ENCODE results near the gene IGFN1. TPM values are rescaled to one million over a fixed set of nuclear protein-coding genes. Genes with fewer than 3 reads are reported as not detected.
"Not testable (repeated sequence)": the region's sequence is repeated elsewhere in the genome, so short reads cannot be mapped to it uniquely, and the experiment has no call there.

Gene IGFN1
- total and polyA plus RNA-seq, 10 donors = 0.02 to 0.03 (median 0.02) TPM; not detected in 7

DNA sequence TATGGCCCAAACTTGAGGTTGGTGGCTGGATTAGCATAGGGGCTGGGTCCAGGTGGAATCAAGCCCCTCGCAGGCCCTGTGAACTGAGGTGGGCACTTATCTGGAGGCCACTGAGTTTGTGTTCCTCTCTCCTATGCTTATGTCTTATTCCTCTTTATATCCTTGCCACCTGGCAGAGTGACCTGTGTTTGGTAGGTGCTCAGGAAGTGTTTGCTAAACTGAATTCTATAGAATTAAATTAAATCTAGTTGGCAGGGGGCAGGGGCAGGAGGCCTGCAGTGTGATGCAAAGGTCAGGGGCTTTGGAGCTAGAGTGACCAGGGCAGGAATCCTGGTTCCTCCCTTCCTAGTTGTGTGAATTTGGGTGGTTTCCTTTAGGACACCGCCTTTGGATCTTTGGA is 35.3 kb upstream of the IGFN1 start:
- no peaks in the 10 kb centered on the region for H3K27me3 ChIP-seq (replicated peaks in 1 of 7)
- WGBS, 5 donors = 66 to 93% (median 81%) methylated on average over 2 of the region's 2 CpGs
- H3K27ac ChIP-seq = no peak overlapping the region
- TF ChIP-seq POLR2A (IDR thresholded peaks at IDR 0.05) = no peak
- TF ChIP-seq, protein P1, sequence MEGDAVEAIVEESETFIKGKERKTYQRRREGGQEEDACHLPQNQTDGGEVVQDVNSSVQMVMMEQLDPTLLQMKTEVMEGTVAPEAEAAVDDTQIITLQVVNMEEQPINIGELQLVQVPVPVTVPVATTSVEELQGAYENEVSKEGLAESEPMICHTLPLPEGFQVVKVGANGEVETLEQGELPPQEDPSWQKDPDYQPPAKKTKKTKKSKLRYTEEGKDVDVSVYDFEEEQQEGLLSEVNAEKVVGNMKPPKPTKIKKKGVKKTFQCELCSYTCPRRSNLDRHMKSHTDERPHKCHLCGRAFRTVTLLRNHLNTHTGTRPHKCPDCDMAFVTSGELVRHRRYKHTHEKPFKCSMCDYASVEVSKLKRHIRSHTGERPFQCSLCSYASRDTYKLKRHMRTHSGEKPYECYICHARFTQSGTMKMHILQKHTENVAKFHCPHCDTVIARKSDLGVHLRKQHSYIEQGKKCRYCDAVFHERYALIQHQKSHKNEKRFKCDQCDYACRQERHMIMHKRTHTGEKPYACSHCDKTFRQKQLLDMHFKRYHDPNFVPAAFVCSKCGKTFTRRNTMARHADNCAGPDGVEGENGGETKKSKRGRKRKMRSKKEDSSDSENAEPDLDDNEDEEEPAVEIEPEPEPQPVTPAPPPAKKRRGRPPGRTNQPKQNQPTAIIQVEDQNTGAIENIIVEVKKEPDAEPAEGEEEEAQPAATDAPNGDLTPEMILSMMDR (IDR thresholded peaks at IDR 0.05 in 8 of 11, conservative IDR thresholded peaks at IDR 0.05 in 3 of 11) = no peak
- no peak for TF ChIP-seq POLR2AphosphoS5 (IDR thresholded peaks at IDR 0.05)
- peaks cover 9 to 33% (median 15%) of the 10 kb centered on the region in 6 donors for H3K4me1 ChIP-seq
- peak overlapping the region in 1 of 8 donors; percentile 97 for H3K4me3 ChIP-seq
- H3K36me3 ChIP-seq = peaks cover 0 to 15% (median 4%) of the 10 kb centered on the region in 6 donors
- H3K9me3 ChIP-seq = no peaks in the 10 kb centered on the region
- DNase-seq = peak; percentile 40
- intact Hi-C loops (cut with DNase I; ENCODE audit: low total_unique reads) = no loop called here

DNA sequence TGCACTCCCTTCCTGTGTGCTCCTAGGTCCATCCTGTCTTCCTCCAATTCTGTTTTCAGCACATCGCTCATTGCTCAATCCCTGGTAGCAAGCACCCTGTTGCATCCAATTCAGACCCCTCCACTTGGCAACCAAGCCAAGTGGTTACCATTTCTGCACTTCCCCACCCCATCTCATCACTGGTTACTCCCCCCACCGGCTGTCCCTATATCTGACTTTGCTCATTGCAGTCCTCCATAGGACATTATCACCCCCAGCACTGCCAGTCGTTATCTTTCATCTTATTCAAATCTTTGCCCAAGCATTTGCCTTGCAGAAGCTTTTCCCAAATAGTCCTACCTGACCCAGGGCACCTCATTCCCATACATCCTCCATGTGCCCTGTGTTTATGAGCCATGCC is 34.3 kb upstream of the IGFN1 start:
- Histone ChIP-seq H3K27ac (no peak overlapping the region), H3K36me3 (peaks cover 0 to 6% (median 2%) of the 10 kb centered on the region in 6 donors), H3K4me1 (peaks cover 9 to 32% (median 15%) of the 10 kb centered on the region in 6 donors), H3K9me3 (no peaks in the 10 kb centered on the region), H3K27me3 (replicated peaks in 1 of 7) (no peaks in the 10 kb centered on the region), H3K4me3 (no peak overlapping the region)
- TF ChIP-seq POLR2AphosphoS5 (IDR thresholded peaks at IDR 0.05) = no peak
- no peak for TF ChIP-seq POLR2A (IDR thresholded peaks at IDR 0.05)
- TF ChIP-seq, protein P1 (IDR thresholded peaks at IDR 0.05 in 8 of 11, conservative IDR thresholded peaks at IDR 0.05 in 3 of 11) = no peak
- intact Hi-C loops (cut with DNase I; ENCODE audit: low total_unique reads) = no loop called here
- WGBS, 5 donors = 83 to 93% (median 86%) methylated on average over 3 of the region's 3 CpGs
- DNase-seq = no peak

DNA sequence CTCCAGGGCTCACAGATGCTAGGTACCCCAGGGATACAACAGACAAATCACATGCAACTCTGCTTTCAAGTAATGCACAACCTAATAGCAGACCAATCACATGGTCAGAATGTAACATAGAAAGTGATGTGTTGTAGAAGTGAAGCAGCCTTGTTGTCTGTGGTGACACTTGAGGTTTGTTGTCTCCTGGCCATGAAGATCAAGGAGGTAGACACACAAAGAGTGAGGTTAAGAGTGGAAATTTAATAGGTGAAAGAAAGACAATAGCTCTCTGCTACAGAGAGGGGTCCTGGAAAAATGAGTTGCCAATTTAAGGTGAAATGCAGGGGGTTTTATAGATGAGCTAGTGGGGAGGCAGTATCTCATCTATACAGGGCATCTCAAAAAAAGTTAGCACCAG is 33.8 kb upstream of the IGFN1 start:
- peaks cover 9 to 30% (median 15%) of the 10 kb centered on the region in 6 donors for H3K4me1 ChIP-seq
- TF ChIP-seq, protein P1 (IDR thresholded peaks at IDR 0.05 in 8 of 11, conservative IDR thresholded peaks at IDR 0.05 in 3 of 11) = no peak
- no peak for TF ChIP-seq POLR2A (IDR thresholded peaks at IDR 0.05)
- no peak for TF ChIP-seq POLR2AphosphoS5 (IDR thresholded peaks at IDR 0.05)
- H3K27ac ChIP-seq = no peak overlapping the region
- DNase-seq = no peak
- H3K9me3 ChIP-seq = no peaks in the 10 kb centered on the region
- no peaks in the 10 kb centered on the region for H3K27me3 ChIP-seq (replicated peaks in 1 of 7)
- intact Hi-C loops (cut with DNase I; ENCODE audit: low total_unique reads) = no loop called here
- peaks cover 0 to 1% (median 0%) of the 10 kb centered on the region in 6 donors for H3K36me3 ChIP-seq
- no peak overlapping the region for H3K4me3 ChIP-seq

DNA sequence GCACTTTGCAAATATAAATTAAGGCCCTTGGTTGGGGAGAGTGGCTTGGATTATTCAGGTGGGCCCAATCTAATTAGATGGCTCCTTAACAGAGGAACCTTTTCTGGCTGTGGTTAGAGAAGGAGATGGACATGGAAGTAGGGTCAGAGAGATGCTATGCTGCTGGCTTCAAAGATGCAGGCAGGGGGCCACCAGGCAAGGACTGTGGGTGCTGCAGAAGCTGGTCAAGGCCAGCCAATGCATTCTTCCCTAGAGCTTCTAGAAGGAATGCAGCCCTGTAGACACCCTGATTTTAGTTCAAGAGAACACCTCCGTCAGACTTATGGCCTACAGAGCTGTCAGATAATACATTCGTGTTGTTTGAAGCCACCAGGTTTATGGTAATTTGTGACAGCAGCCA is 32.7 kb upstream of the IGFN1 start:
- WGBS, 5 donors = 83 to 93% (median 91%) methylated on average over 2 of the region's 2 CpGs
- TF ChIP-seq, protein P1 (IDR thresholded peaks at IDR 0.05 in 8 of 11, conservative IDR thresholded peaks at IDR 0.05 in 3 of 11) = no peak
- TF ChIP-seq POLR2A (IDR thresholded peaks at IDR 0.05) (no peak), POLR2AphosphoS5 (IDR thresholded peaks at IDR 0.05) (no peak)

DNA sequence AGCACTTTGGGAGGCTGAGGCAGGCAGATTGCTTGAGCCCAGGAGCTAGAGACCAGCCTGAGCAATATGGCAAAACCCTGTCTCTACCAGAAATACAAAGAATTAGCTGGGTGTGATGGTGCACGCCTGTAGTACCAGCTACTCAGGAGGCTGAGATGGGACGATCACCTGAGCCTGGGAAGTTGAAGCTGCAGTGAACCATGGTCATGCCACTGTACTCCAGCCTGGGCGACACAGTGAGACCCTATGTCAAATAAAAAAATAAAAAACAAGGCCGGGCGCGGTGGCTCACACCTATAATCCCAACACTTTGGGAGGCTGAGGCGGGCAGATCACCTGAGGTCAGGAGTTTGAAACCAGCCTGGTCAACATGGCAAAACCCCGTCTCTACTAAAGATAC is 27.6 kb upstream of the IGFN1 start:
- WGBS, 5 donors = 78 to 94% (median 90%) methylated on average over 8 of the region's 8 CpGs
- intact Hi-C loops (cut with DNase I; ENCODE audit: low total_unique reads); H3K27ac ChIP-seq; DNase-seq; H3K36me3 ChIP-seq; H3K9me3 ChIP-seq; H3K4me1 ChIP-seq; H3K27me3 ChIP-seq (replicated peaks in 1 of 7); H3K4me3 ChIP-seq: not testable (repeated sequence)

More for the DNA sequence above, 32.7 kb upstream of the IGFN1 start:
- DNase-seq = peak; percentile 18
- no peaks in the 10 kb centered on the region for H3K9me3 ChIP-seq
- no peaks in the 10 kb centered on the region for H3K36me3 ChIP-seq
- H3K4me3 ChIP-seq = no peak overlapping the region
- intact Hi-C loops (cut with DNase I; ENCODE audit: low total_unique reads) = no loop called here
- H3K27ac ChIP-seq = no peak overlapping the region
- H3K4me1 ChIP-seq = peaks cover 8 to 20% (median 14%) of the 10 kb centered on the region in 6 donors
- no peaks in the 10 kb centered on the region for H3K27me3 ChIP-seq (replicated peaks in 1 of 7)
